D341Med (cell line): ENCODE data around the gene NBEAL2.

Source experiments
- DNase-seq: peaks from one replicate; pipeline ENCODE4 v3.0.0; 2012; ENCODE audit warnings: low spot score

NBEAL2 gene

GRCh38 chr3:47000198-47000815, 20.8 kb downstream of the NBEAL2 start:
- DNase-seq, result no peak

DNA sequence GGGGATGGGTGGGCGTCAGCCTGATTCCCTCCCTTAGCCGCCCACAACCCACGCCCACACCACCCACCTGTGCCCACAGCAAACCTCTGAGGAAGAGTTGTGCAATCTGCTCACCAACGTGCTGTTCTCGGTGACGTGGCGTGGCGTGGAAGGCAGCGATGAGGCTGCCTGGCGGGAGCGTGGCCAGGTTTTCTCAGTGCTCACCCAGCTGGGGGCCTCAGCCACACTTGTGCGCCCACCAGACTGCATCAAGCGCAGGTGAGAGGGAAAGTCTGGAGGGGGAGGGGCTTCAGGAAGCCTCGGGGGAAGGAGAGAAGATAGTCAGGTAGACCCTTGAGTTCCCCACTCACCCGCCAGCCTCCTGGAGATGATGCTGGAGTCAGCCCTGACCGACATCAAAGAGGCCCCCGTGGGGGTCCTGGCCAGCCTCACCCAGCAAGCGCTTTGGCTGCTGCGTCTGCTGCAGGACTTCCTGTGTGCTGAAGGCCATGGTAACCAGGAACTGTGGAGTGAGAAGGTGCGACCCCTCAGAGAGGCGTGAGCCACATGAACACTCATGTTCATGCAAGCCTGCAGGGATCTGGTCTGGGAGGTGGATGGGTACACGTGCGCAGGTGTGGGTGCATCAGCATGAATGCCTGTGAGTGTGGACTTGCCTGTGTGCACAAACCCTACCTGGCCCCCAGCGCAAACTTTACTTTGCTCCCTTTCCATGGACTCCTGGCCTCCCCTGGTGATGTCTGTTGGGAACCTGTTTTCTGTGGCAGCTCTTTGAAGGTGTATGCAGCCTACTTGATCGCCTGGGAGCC, 21.7 kb downstream of the NBEAL2 start:
- no peak for DNase-seq

DNA sequence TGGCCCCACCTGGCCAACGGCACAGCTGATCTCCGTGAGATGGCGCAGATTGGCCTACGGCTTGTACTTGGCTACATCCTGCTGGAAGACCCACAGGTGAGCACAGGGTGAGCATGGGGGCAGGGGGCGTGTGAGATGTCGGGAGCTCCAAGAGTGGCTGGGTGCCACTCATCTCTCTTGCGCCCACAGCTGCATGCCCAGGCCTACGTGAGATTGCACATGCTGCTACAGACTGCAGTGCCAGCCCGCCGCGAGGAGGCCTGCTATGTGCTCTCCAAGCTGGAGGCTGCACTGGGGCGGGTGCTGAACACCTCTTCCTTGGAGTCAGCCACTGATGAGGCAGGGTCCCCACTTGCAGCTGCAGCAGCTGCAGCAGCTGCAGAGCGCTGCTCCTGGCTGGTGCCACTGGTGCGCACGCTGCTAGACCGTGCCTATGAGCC, 22.3 kb downstream of the NBEAL2 start:
- DNase-seq, result no peak

DNA sequence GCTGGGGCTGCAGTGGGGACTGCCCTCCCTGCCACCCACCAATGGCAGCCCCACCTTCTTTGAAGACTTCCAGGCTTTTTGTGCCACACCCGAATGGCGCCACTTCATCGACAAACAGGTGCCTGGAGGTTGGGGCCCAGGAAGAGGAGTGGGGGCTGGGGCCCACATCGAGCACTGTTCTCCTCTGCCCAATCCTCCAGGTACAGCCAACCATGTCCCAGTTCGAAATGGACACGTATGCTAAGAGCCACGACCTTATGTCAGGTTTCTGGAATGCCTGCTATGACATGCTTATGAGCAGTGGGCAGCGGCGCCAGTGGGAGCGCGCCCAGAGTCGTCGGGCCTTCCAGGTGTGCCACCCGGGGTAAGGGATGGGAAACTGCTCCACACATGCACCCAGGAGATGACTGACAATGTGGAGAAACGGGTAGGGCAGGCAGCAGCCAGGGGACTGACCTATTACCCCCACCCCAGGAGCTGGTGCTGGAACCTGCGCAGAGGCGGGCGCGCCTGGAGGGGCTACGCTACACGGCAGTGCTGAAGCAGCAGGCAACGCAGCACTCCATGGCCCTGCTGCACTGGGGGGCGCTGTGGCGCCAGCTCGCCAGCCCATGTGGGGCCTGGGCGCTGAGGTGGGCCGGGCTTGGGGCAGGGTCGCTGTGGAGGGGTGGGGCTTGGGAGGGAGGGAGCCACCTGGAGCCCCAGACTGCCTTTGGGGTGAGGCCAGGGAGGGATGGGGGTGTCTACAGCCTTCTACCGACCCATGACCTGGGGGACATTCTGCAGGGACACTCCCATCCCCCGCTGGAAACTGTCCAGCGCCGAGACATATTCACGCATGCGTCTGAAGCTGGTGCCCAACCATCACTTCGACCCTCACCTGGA, 22.9 kb downstream of the NBEAL2 start:
- DNase-seq, result no peak

GRCh38 chr3:47003056-47003410, 23.6 kb downstream of the NBEAL2 start:
- DNase-seq, result no peak

DNA sequence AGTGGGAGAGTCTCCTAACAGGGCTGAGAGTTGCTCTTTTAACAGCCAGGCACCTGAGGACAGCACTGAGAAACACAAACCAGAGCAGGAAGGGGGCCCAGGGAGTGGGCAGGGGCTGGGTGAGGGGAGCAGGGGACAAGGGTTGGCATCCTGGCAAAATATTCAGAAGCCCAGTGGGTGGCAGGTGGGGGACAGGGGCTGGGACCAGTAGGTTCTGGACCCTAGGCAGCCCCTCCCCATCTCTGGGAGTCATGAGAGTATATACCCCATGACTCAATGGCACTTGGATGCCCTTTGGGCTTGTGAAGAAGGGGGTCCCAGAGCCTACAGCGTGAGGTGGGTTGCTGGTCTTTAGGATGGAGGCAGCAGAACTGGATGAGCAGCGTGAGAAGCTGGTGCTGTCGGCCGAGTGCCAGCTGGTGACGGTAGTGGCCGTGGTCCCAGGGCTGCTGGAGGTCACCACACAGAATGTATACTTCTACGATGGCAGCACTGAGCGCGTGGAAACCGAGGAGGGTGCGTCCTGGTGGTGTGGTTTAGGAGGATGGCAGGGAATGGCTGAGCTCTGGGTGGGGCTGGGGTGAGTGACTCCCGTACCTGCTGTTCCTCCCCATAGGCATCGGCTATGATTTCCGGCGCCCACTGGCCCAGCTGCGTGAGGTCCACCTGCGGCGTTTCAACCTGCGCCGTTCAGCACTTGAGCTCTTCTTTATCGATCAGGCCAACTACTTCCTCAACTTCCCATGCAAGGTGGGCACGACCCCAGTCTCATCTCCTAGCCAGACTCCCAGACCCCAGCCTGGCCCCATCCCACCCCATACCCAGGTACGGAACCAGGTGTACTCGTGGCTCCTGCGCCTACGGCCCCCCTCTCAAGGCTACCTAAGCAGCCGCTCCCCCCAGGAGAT, 24.2 kb downstream of the NBEAL2 start:
- no peak for DNase-seq

DNA sequence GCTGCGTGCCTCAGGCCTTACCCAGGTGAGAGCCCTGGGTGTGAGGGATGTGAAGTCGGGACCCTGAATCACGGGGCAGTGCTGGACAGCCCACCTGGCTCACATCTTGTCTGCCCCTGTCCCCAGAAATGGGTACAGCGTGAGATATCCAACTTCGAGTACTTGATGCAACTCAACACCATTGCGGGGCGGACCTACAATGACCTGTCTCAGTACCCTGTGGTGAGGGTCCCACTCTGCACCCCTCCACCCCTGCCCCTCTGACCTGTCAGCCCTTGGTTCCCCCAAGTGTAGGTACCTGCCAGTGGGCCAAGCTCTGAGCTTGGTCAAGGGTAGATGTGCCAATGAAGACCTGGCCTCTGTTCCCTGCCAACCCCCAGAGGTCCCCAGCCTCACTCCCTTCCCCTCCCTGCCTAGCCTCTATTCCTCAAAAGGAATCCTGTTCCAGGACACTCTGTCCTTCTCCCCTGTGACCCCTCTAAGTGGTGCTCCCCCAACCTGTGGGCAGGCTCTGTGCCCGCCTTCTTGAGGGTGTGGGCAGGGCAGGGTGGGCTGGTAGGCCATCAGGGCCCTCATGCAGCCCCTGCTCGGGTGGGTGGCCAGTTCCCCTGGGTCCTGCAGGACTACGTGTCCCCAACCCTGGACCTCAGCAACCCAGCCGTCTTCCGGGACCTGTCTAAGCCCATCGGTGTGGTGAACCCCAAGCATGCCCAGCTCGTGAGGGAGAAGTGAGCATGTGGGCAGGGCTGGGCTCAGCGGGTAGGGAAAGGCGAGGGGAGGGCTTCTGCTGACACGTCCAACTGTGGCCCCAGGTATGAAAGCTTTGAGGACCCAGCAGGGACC, 25.1 kb downstream of the NBEAL2 start:
- no peak for DNase-seq

DNA sequence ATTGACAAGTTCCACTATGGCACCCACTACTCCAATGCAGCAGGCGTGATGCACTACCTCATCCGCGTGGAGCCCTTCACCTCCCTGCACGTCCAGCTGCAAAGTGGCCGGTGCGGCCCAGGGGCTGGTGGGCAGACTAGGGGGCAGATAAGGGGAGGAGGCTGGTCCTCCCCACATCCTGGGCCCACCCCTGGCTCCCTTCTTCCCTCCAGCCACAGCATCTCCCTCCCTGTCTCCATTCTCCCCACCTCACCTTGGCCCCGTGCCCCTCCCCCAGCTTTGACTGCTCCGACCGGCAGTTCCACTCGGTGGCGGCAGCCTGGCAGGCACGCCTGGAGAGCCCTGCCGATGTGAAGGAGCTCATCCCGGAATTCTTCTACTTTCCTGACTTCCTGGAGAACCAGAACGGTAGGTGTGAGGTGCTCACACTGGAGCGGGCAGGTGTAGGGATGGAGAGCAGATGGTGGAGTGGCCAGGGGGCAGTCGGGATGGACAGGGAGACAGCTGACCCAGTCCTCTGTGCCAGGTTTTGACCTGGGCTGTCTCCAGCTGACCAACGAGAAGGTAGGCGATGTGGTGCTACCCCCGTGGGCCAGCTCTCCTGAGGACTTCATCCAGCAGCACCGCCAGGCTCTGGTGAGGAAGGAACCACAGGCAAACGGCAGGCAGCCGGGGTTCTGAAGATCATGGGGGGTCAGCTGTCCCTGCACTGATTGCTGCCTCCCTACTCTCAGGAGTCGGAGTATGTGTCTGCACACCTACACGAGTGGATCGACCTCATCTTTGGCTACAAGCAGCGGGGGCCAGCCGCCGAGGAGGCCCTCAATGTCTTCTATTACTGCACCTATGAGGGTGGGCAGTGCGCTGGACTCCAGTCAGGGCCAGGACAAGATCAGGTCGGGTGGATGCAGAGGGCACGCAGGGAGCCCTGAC, 26.0 kb downstream of the NBEAL2 start:
- DNase-seq, result no peak

DNA sequence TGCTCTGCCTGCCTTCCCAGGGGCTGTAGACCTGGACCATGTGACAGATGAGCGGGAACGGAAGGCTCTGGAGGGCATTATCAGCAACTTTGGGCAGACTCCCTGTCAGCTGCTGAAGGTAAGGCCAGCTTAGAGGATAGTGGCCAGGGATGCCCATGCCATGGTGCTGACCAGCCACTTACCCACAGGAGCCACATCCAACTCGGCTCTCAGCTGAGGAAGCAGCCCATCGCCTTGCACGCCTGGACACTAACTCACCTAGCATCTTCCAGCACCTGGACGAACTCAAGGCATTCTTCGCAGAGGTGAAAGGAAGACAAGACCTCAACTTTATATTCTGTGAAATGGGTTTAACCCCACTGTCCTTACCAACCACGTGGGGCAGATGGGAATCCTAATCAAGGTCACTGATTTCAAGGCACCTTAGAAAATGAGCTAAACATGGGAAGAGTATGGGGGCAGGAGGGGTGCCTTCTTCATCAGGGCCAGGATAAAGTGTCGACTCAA, 26.7 kb downstream of the NBEAL2 start:
- no peak for DNase-seq

DNA sequence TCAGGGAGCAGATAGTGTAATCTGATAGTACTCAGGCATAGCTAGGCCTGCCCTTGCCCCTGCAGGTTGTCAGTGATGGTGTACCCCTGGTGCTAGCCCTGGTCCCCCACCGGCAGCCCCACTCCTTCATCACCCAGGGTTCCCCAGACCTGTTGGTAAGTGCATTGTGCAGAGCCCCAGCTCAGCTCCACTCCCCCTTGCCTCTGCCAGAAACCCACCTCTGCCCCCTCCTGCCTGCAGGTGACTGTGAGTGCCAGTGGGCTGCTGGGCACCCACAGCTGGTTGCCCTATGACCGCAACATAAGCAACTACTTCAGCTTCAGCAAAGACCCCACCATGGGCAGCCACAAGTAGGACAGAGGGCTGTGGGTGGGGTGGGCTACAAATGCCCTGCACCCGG, 27.5 kb downstream of the NBEAL2 start:
- DNase-seq, result no peak

GRCh38 chr3:47007482-47008233, 28.2 kb downstream of the NBEAL2 start:
- DNase-seq, result no peak

- DNase-seq, result no peak
These were observed 28.8 kb downstream of the NBEAL2 start for GRCh38 chr3:47008234-47008796.

- no peak for DNase-seq
These were observed 29.4 kb downstream of the NBEAL2 start for GRCh38 chr3:47008851-47009224.

- DNase-seq, result peak; percentile 99
These were observed 30.0 kb downstream of the NBEAL2 start for GRCh38 chr3:47009225-47010110.

- DNase-seq, result no peak
These were observed 30.7 kb downstream of the NBEAL2 start for GRCh38 chr3:47010111-47010712.

GRCh38 chr3:47010910-47011309, 31.4 kb downstream of the NBEAL2 start:
- no peak for DNase-seq

- DNase-seq, result no peak
These were observed 31.9 kb downstream of the NBEAL2 start for GRCh38 chr3:47011371-47011770.
